Upper lobe of left lung (tissue), 6 donors: ENCODE data around the gene LRPAP1. TPM values are rescaled to one million over a fixed set of nuclear protein-coding genes. Genes with fewer than 3 reads are reported as not detected.

Source experiments
- ATAC-seq, 2 donors: fragments of 200-7000 bp; cut with Tn5 transposase; one replicate each; pipeline ENCODE4 v1.9.1; 2022; ENCODE audit warnings: mild to moderate bottlenecking in 2 of 2, moderate library complexity in 2 of 2; ENCODE audit not compliant: low FRiP score in 2 of 2
- DNase-seq, 2 donors: peaks; one replicate each; pipeline ENCODE4 v3.0.0-alpha.2; 2019 to 2020
- H3K27ac ChIP-seq, 4 donors: fragments of 200-600 bp; sonication (generic); one replicate each; pipeline ENCODE4 v1.5.1; 2016 to 2019
- H3K27me3 ChIP-seq, 4 donors: fragments of 200-600 bp; sonication (generic); one replicate each; pipeline ENCODE4 v1.5.1; 2017 to 2019
- H3K36me3 ChIP-seq, 4 donors: fragments of 200-600 bp; sonication (generic); one replicate each; pipeline ENCODE4 v1.5.1; 2016 to 2019
- H3K4me1 ChIP-seq, 4 donors: fragments of 200-600 bp; sonication (generic); one replicate each; pipeline ENCODE4 v1.5.1; 2018 to 2019
- H3K4me3 ChIP-seq, 4 donors: fragments of 200-600 bp; sonication (generic); one replicate each; pipeline ENCODE4 v1.5.1; 2017 to 2019; ENCODE audit warnings: mild to moderate bottlenecking in 2 of 4, moderate library complexity in 1 of 4
- H3K9me3 ChIP-seq, 4 donors: fragments of 200-600 bp; sonication (generic); one replicate each; pipeline ENCODE4 v1.5.1; 2018 to 2019
- EP300 ChIP-seq, 4 donors: sonication (generic); formaldehyde crosslinking; IDR thresholded peaks; one replicate each; pipeline ENCODE4 v1.5.1; 2017; ENCODE audit warnings: antibody characterized with exemption in 4 of 4, control low read depth in 2 of 4
- POLR2A ChIP-seq, 4 donors: fragments of 450-650 bp; IDR thresholded peaks; one replicate each; pipeline ENCODE4 v1.5.1; 2016 to 2017; ENCODE audit warnings: antibody characterized with exemption in 4 of 4, mild to moderate bottlenecking in 2 of 4
- POLR2AphosphoS5 ChIP-seq, 2 donors: sonication (generic); formaldehyde crosslinking; IDR thresholded peaks; one replicate each; pipeline ENCODE4 v1.5.1; 2017; ENCODE audit warnings: antibody characterized with exemption in 2 of 2
- WGBS, 2 donors: methylation state at CpG; one replicate each; pipeline ENCODE4 v1.1.5; 2017 to 2018; 5-methylcytosine and 5-hydroxymethylcytosine counted together
- total RNA-seq, 6 donors: library from RNA; depleted of rRNA in 4 of 6; stranded (reverse); fragments of >200 nt in 4 of 6; gene quantifications; one replicate each; pipeline versions ENCODE4 v1.1.0 to v1.2.1, GENCODE V29; 2016 to 2021
- TF ChIP-seq, protein P1 (sequence below), 6 experiments: fragments of 450-650 bp in 4 of 6; fragments of 200-600 bp in 2 of 6; sonication (generic) in 2 of 6; IDR thresholded peaks; one replicate each; pipeline ENCODE4 v1.5.1; 2016 to 2019; ENCODE audit warnings: antibody characterized with exemption in 6 of 6
- donor health status: DM: no; HTN: no; CAD: no; lungs with moderate emphysema.
- donor health status: DM: no; HTN: yes; CAD: no; lungs with severe emphysema.

Gene LRPAP1
- total RNA-seq, 6 donors from 2014 or later, result 98.5 to 267 (median 251) TPM

DNA sequence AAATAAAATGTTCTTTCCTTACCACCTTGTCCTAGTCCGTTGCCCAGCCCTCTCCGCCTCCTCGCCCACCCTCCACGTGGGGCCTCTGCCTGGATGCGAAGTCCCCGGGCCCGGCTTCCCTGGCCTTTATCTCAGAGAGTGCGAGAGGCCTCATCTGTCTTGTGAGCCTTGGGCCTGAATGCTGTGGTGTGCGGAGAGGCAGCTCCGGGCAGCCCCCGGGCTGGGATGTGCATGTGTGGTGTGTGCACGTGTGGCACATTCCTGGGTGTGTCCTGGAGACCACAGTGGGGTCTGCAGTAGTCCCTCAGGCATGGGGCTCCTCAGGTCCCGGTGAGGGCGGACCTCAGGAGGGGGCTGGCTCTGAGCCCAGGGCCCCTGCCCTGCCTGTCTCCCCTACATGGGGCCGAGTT lies 37.8 kb downstream of the LRPAP1 start:
- peaks cover 0 to 7% (median 0%) of the 10 kb centered on the region in 4 donors for H3K27me3 ChIP-seq
- peak in 1 of 2 donors; percentile 66 for DNase-seq

DNA sequence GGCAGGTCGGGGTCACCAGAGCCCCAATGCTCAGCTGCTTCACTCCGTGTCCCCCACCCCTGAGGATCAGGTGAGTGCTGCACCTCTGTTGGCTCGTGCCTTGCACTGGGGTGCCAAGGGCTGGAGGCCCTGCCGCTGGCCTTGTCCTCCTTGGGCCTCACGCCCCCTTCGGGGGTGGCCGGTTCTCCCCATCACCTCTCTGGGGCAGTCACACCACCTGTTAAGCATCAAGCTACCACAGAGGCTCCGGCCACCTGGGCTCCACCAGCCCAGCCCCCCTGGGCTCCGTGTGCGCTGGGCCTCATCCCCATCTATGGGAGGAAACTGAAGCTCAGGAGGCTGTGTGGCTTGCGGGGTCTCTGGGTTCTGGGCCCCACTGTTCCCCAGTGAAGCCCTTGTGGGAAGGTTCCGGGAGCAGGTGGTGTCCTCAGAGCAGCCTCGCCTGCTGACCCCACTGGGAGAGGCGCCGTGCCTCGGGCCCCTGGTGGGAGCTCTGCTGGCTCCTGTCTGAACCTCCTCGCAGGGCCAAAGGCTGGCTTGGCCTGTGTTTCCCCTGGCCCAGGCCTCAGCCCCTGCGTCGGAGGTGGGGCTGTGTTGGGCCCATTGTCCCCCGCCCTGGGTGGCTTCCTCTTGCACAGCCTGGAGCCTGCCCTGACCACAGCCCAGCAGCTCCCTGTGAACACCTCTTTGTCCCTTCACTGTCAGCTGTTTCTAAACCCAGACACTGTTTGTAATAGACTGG lies 38.3 kb downstream of the LRPAP1 start:
- TF ChIP-seq POLR2AphosphoS5 (IDR thresholded peaks at IDR 0.05), result no peak
- no peak for TF ChIP-seq EP300 (IDR thresholded peaks at IDR 0.05)
- 65 to 100% methylated on average over 1 to 20 of the region's 20 CpGs for WGBS, 2 donors

More for the DNA sequence above, 37.8 kb downstream of the LRPAP1 start:
- Histone ChIP-seq H3K4me1 (no peaks in the 10 kb centered on the region), H3K36me3 (no peaks in the 10 kb centered on the region), H3K9me3 (no peaks in the 10 kb centered on the region), H3K27ac (no peak overlapping the region), H3K4me3 (no peak overlapping the region)
- WGBS, 2 donors, result 31 to 43% methylated on average over 10 to 12 of the region's 15 CpGs
- TF ChIP-seq POLR2A (IDR thresholded peaks at IDR 0.05) (no peak), POLR2AphosphoS5 (IDR thresholded peaks at IDR 0.05) (no peak), EP300 (IDR thresholded peaks at IDR 0.05) (no peak)
- TF ChIP-seq, protein P1, sequence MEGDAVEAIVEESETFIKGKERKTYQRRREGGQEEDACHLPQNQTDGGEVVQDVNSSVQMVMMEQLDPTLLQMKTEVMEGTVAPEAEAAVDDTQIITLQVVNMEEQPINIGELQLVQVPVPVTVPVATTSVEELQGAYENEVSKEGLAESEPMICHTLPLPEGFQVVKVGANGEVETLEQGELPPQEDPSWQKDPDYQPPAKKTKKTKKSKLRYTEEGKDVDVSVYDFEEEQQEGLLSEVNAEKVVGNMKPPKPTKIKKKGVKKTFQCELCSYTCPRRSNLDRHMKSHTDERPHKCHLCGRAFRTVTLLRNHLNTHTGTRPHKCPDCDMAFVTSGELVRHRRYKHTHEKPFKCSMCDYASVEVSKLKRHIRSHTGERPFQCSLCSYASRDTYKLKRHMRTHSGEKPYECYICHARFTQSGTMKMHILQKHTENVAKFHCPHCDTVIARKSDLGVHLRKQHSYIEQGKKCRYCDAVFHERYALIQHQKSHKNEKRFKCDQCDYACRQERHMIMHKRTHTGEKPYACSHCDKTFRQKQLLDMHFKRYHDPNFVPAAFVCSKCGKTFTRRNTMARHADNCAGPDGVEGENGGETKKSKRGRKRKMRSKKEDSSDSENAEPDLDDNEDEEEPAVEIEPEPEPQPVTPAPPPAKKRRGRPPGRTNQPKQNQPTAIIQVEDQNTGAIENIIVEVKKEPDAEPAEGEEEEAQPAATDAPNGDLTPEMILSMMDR (IDR thresholded peaks at IDR 0.05), result no peak
- ATAC-seq, result no peak

DNA sequence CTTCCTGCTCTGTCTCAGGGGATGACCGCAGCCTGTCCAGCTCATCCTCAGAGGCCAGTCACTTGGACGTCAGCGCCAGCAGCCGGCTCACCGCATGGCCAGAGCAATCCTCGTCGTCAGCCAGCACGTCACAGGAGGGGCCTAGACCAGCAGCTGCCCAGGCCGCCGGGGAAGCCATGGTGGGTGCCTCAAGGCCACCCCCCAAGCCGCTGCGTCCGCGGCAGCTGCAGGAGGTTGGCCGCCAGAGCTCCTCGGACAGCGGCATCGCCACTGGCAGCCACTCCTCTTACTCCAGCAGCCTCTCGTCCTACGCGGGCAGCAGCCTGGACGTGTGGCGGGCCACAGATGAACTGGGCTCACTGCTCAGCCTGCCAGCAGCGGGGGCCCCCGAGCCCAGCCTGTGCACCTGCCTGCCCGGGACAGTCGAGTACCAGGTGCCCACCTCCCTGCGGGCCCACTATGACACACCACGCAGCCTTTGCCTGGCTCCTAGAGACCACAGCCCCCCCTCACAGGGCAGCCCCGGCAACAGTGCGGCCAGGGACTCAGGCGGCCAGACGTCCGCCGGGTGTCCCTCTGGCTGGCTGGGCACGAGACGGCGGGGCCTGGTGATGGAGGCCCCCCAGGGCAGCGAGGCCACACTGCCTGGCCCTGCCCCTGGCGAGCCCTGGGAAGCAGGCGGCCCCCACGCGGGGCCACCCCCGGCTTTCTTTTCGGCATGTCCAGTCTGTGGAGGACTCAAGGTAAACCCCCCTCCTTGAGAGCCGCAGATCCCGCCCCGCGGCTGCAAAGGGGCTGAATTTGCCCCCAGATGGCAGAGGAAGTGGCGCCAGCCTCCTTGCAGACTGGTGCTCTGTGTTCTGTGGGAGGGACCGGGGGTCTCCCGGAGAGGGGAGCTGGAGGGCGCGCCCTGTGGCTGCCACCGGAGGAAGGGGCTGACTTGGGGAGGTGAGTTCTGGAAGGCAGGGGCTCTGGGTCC lies 39.2 kb downstream of the LRPAP1 start:
- WGBS, 2 donors, result 87 to 100% methylated on average over 3 to 37 of the region's 55 CpGs
- Histone ChIP-seq H3K4me1 (no peaks in the 10 kb centered on the region), H3K9me3 (no peaks in the 10 kb centered on the region), H3K36me3 (no peaks in the 10 kb centered on the region), H3K27ac (no peak overlapping the region), H3K4me3 (no peak overlapping the region), H3K27me3 (peaks cover 0 to 7% (median 0%) of the 10 kb centered on the region in 4 donors)
- DNase-seq (peak in 1 of 2 donors; percentile 84), ATAC-seq (no peak)
- TF ChIP-seq, protein P1 (IDR thresholded peaks at IDR 0.05), result no peak
- TF ChIP-seq EP300 (IDR thresholded peaks at IDR 0.05) (no peak), POLR2A (IDR thresholded peaks at IDR 0.05) (no peak), POLR2AphosphoS5 (IDR thresholded peaks at IDR 0.05) (no peak)

More for the DNA sequence above, 38.3 kb downstream of the LRPAP1 start:
- Histone ChIP-seq H3K4me1 (no peaks in the 10 kb centered on the region), H3K4me3 (no peak overlapping the region), H3K36me3 (no peaks in the 10 kb centered on the region), H3K27me3 (peaks cover 0 to 7% (median 0%) of the 10 kb centered on the region in 4 donors), H3K27ac (no peak overlapping the region), H3K9me3 (no peaks in the 10 kb centered on the region)
- peak in 1 of 2 donors; percentile 76 for DNase-seq
- no peak for ATAC-seq

DNA sequence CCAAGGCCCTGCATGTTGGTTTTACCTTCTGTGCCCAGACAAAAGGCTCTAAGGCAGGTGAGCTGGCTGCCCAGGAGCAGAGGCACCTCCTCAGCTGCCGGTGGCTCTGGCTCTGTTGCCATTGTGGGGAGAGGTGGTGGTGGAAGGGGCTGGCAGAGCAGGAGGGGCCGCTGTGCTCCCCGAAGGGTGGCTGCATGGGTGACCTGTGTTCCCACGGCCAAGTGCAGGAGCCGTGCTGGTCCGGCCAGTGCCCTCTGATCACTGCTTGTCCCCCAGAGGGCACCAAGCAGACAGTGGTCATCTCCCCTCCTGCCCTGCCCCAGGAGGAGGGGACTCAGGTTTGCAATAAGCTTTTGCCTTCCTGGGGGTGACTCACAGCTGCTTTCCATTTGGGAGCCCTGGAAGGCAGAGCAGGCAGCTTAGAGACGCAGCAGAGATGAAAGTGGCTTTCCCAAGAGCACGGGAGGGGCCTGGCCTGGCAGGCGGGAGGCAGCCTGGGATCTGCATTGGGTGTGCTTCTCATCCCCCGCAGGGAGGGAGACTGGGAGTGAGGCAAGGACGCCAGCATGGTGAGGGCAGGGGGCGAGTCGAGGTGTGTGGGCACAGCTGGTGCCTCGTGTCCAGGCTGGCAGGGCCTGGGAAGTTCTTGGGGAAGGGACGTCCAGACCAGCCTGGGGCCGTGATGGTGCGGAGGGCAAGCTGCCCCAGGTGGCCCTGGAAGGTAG lies 40.4 kb downstream of the LRPAP1 start:
- DNase-seq (peak in 1 of 2 donors; percentile 59), ATAC-seq (no peak)
- TF ChIP-seq POLR2AphosphoS5 (IDR thresholded peaks at IDR 0.05), result no peak
- no peak for TF ChIP-seq EP300 (IDR thresholded peaks at IDR 0.05)
- no peak for TF ChIP-seq POLR2A (IDR thresholded peaks at IDR 0.05)
- TF ChIP-seq, protein P1 (IDR thresholded peaks at IDR 0.05), result no peak
- Histone ChIP-seq H3K4me1 (no peaks in the 10 kb centered on the region), H3K36me3 (no peaks in the 10 kb centered on the region), H3K4me3 (no peak overlapping the region), H3K27ac (no peak overlapping the region), H3K27me3 (peaks cover 0 to 7% (median 0%) of the 10 kb centered on the region in 4 donors), H3K9me3 (no peaks in the 10 kb centered on the region)
- WGBS, 2 donors, result 67 to 70% methylated on average over 9 to 15 of the region's 17 CpGs
